ENCODE measurements around the gene SGCA. TPM values are rescaled to one million over a fixed set of nuclear protein-coding genes. Genes with fewer than 3 reads are reported as not detected.

Gene SGCA
- total and polyA plus RNA-seq, 2 of the 13 experiments (the other 11 are each of a cell fraction or from before 2014, with no cell fraction given): not detected

DNA sequence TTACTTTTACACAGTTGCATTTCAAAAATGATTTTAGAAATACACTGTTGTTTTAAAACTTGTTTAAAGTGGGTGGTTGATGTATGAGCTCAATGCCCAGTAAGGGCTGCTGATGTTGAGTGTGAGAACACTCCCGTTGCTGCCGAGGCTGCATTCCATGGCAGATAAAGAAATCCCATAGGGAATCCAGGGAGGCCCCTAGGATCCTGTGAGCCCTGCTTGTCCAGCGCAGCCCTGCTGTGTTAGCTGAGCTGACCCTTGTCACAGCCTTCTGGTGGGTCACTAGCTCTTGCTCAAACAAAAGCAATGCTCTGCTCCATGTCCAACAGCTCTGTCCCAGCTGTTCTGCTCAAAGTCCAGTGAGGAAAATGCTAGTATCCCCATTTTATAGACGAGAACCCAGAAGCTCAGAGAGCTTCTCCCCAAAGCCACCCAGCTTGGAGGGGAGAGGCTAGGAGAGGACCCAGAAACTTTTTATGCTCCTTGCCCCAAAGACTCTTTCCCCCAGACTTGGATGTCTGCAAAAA lies 54.2 kb downstream of the SGCA start (continued):
- no peak for TF ChIP-seq CCAR2 (optimal IDR thresholded peaks at IDR 0.05; ENCODE audit: low read depth, low read length)
- TF ChIP-seq, protein P1, sequence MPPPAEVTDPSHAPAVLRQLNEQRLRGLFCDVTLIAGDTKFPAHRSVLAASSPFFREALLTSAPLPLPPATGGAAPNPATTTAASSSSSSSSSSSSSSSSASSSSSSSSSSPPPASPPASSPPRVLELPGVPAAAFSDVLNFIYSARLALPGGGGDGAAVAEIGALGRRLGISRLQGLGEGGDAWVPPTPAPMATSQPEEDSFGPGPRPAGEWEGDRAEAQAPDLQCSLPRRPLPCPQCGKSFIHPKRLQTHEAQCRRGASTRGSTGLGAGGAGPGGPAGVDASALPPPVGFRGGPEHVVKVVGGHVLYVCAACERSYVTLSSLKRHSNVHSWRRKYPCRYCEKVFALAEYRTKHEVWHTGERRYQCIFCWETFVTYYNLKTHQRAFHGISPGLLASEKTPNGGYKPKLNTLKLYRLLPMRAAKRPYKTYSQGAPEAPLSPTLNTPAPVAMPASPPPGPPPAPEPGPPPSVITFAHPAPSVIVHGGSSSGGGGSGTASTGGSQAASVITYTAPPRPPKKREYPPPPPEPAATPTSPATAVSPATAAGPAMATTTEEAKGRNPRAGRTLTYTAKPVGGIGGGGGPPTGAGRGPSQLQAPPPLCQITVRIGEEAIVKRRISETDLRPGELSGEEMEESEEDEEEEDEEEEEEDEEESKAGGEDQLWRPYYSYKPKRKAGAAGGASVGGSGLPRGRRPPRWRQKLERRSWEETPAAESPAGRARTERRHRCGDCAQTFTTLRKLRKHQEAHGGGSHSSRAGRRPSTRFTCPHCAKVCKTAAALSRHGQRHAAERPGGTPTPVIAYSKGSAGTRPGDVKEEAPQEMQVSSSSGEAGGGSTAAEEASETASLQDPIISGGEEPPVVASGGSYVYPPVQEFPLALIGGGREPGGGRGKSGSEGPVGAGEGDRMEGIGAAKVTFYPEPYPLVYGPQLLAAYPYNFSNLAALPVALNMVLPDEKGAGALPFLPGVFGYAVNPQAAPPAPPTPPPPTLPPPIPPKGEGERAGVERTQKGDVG (CRISPR knock-in tag; IDR thresholded peaks at IDR 0.05; ENCODE audit: borderline replicate concordance): no peak
- TF ChIP-seq ZNF264 (CRISPR knock-in tag; IDR thresholded peaks at IDR 0.05): 0 out of 2 replicates have a peak, but pooled peaks have one; percentile 49
- no peak for TF ChIP-seq ZNF782 (CRISPR knock-in tag; IDR thresholded peaks at IDR 0.05; ENCODE audit: borderline replicate concordance)
- no peak for TF ChIP-seq SIX1 (CRISPR knock-in tag; IDR thresholded peaks at IDR 0.05; ENCODE audit: borderline replicate concordance)
- TF ChIP-seq, protein P2, sequence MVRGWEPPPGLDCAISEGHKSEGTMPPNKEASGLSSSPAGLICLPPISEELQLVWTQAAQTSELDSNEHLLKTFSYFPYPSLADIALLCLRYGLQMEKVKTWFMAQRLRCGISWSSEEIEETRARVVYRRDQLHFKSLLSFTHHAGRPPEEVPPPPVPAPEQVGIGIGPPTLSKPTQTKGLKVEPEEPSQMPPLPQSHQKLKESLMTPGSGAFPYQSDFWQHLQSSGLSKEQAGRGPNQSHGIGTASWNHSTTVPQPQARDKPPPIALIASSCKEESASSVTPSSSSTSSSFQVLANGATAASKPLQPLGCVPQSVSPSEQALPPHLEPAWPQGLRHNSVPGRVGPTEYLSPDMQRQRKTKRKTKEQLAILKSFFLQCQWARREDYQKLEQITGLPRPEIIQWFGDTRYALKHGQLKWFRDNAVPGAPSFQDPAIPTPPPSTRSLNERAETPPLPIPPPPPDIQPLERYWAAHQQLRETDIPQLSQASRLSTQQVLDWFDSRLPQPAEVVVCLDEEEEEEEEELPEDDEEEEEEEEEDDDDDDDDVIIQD (CRISPR knock-in tag; IDR thresholded peaks at IDR 0.05; ENCODE audit: low read depth): no peak
- TF ChIP-seq RAD51 (IDR thresholded peaks at IDR 0.05; ENCODE audit: borderline replicate concordance): no peak
- no peak for TF ChIP-seq ZFP82 (CRISPR knock-in tag; IDR thresholded peaks at IDR 0.05; ENCODE audit: borderline replicate concordance)
- TF ChIP-seq CREM (IDR thresholded peaks at IDR 0.05): no peak; the same call in 1 of the 2 replicates
- no peak for TF ChIP-seq CREM (CRISPR knock-in tag; IDR thresholded peaks at IDR 0.05)
- TF ChIP-seq SMAD3 (CRISPR knock-in tag; IDR thresholded peaks at IDR 0.05): no peak
- no peak for TF ChIP-seq ZSCAN31 (CRISPR knock-in tag; IDR thresholded peaks at IDR 0.05; ENCODE audit: low read depth)
- TF ChIP-seq RARA (CRISPR knock-in tag; IDR thresholded peaks at IDR 0.05): 0 out of 2 replicates have a peak, but pooled peaks have one; percentile 12
- TF ChIP-seq ZNF792 (CRISPR knock-in tag; IDR thresholded peaks at IDR 0.05): peak; percentile 97
- TF ChIP-seq SP4 (CRISPR knock-in tag; IDR thresholded peaks at IDR 0.05): no peak
- no peak for TF ChIP-seq MBNL3 (CRISPR knock-in tag; conservative IDR thresholded peaks at IDR 0.05)
- TF ChIP-seq ZFP36L1 (CRISPR knock-in tag; IDR thresholded peaks at IDR 0.05): no peak
- TF ChIP-seq, protein P3, sequence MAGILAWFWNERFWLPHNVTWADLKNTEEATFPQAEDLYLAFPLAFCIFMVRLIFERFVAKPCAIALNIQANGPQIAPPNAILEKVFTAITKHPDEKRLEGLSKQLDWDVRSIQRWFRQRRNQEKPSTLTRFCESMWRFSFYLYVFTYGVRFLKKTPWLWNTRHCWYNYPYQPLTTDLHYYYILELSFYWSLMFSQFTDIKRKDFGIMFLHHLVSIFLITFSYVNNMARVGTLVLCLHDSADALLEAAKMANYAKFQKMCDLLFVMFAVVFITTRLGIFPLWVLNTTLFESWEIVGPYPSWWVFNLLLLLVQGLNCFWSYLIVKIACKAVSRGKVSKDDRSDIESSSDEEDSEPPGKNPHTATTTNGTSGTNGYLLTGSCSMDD (CRISPR knock-in tag; IDR thresholded peaks at IDR 0.05): no peak
- no peak for TF ChIP-seq ZNF468 (CRISPR knock-in tag; IDR thresholded peaks at IDR 0.05)
- TF ChIP-seq, protein P4, sequence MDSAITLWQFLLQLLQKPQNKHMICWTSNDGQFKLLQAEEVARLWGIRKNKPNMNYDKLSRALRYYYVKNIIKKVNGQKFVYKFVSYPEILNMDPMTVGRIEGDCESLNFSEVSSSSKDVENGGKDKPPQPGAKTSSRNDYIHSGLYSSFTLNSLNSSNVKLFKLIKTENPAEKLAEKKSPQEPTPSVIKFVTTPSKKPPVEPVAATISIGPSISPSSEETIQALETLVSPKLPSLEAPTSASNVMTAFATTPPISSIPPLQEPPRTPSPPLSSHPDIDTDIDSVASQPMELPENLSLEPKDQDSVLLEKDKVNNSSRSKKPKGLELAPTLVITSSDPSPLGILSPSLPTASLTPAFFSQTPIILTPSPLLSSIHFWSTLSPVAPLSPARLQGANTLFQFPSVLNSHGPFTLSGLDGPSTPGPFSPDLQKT (CRISPR knock-in tag; IDR thresholded peaks at IDR 0.05; ENCODE audit: borderline replicate concordance): no peak
- no peak for TF ChIP-seq ZNF761 (CRISPR knock-in tag; conservative IDR thresholded peaks at IDR 0.05)
